Caki2 (cell line): ENCODE results near the gene SORCS1. TPM values are rescaled to one million over a fixed set of nuclear protein-coding genes. Genes with fewer than 3 reads are reported as not detected.
"Not testable (repeated sequence)": the region's sequence is repeated elsewhere in the genome, so short reads cannot be mapped to it uniquely, and the experiment has no call there.

ENCODE experiments used
- DNase-seq: peaks from one replicate; pipeline ENCODE4 v3.0.0-alpha.2; 2015; ENCODE audit warnings: low read depth
- in situ Hi-C: cut with HindIII; loops from 2 replicates; pipeline ENCODE4 v1.10.0; 2016; ENCODE audit warnings: low sequenced_read_pairs, low pct_unique_long_range_greater_than_20kb, mixed read lengths
- total RNA-seq: library from RNA; depleted of rRNA; stranded (reverse); fragments of >200 nt; shearing (Covaris generic); gene quantifications from 2 replicates; pipeline ENCODE4 v1.2.3, GENCODE V29; 2014; ENCODE audit warnings: low replicate concordance

Gene SORCS1
- total RNA-seq, 1 experiment from 2014 or later: not detected

GRCh38 chr10:106931159-106931852 is 233.2 kb downstream of the SORCS1 start:
- in situ Hi-C loops: no loop called here
- DNase-seq: no peak

GRCh38 chr10:106930751-106931150 is 233.8 kb downstream of the SORCS1 start:
- in situ Hi-C loops: no loop called here

GRCh38 chr10:106929291-106929895 is 235.1 kb downstream of the SORCS1 start:
- DNase-seq: no peak
- in situ Hi-C loops: no loop called here

More at GRCh38 chr10:106930751-106931150, 233.8 kb downstream of the SORCS1 start:
- no peak for DNase-seq

GRCh38 chr10:106928151-106928550 is 236.4 kb downstream of the SORCS1 start:
- DNase-seq, in situ Hi-C loops: not testable (repeated sequence)

GRCh38 chr10:106925191-106925590 is 239.3 kb downstream of the SORCS1 start:
- in situ Hi-C loops: no loop called here
- no peak for DNase-seq

GRCh38 chr10:106920538-106920937 is 244.0 kb downstream of the SORCS1 start:
- in situ Hi-C loops: no loop called here
- DNase-seq: no peak

GRCh38 chr10:106919871-106920282 is 244.6 kb downstream of the SORCS1 start:
- DNase-seq: no peak
- in situ Hi-C loops: no loop called here

GRCh38 chr10:106917452-106918055 is 247.0 kb downstream of the SORCS1 start:
- no peak for DNase-seq
- in situ Hi-C loops: no loop called here

- DNase-seq: no peak
- in situ Hi-C loops: no loop called here
Observed at GRCh38 chr10:106914016-106914415, 250.5 kb downstream of the SORCS1 start.

- no peak for DNase-seq
- in situ Hi-C loops: no loop called here
Observed at GRCh38 chr10:106913348-106913747, 251.2 kb downstream of the SORCS1 start.

- no peak for DNase-seq
- in situ Hi-C loops: no loop called here
Observed at GRCh38 chr10:106911096-106911495, 253.4 kb downstream of the SORCS1 start.

- DNase-seq: no peak
- in situ Hi-C loops: no loop called here
Observed at GRCh38 chr10:106910666-106911065, 253.8 kb downstream of the SORCS1 start.

- in situ Hi-C loops: no loop called here
- no peak for DNase-seq
Observed at GRCh38 chr10:106908225-106908624, 256.3 kb downstream of the SORCS1 start.

- in situ Hi-C loops: no loop called here
- DNase-seq: no peak
Observed at GRCh38 chr10:106904209-106904608, 260.3 kb downstream of the SORCS1 start.

GRCh38 chr10:106903180-106903579 is 261.3 kb downstream of the SORCS1 start:
- DNase-seq: no peak
- in situ Hi-C loops: no loop called here

- in situ Hi-C loops: no loop called here
- DNase-seq: no peak
Observed at GRCh38 chr10:106900016-106900652, 264.4 kb downstream of the SORCS1 start.

GRCh38 chr10:106898446-106898845 is 266.1 kb downstream of the SORCS1 start:
- in situ Hi-C loops: no loop called here
- DNase-seq: no peak

- DNase-seq: no peak
- in situ Hi-C loops: no loop called here
Observed at GRCh38 chr10:106897719-106898118, 266.8 kb downstream of the SORCS1 start.

- DNase-seq: no peak
- in situ Hi-C loops: no loop called here
Observed at GRCh38 chr10:106894692-106895091, 269.8 kb downstream of the SORCS1 start.
